ENCODE data around the gene TRMT1L.

- TF ChIP-seq POLR2A (IDR thresholded peaks at IDR 0.05; ENCODE audit: low read length) (no peak), GATA1 (IDR thresholded peaks at IDR 0.05; ENCODE audit: low read depth, low read length) (no peak)
Measured at GRCh38 chr1:185193756-185194155, 37.0 kb upstream of the TRMT1L start.

All from erythroblast (primary cell).